NCI-H2227 (cell line): ENCODE measurements around the gene PIP4K2C.
A peak's percentile ranks its signal among the peaks of the same experiment; 100 is the strongest.

ENCODE experiments used
- DNase-seq: peaks from one replicate; lab custom pipeline; 2025; ENCODE audit not compliant: unreplicated experiment; lab: John Stamatoyannopoulos, UW

The PIP4K2C gene

DNA sequence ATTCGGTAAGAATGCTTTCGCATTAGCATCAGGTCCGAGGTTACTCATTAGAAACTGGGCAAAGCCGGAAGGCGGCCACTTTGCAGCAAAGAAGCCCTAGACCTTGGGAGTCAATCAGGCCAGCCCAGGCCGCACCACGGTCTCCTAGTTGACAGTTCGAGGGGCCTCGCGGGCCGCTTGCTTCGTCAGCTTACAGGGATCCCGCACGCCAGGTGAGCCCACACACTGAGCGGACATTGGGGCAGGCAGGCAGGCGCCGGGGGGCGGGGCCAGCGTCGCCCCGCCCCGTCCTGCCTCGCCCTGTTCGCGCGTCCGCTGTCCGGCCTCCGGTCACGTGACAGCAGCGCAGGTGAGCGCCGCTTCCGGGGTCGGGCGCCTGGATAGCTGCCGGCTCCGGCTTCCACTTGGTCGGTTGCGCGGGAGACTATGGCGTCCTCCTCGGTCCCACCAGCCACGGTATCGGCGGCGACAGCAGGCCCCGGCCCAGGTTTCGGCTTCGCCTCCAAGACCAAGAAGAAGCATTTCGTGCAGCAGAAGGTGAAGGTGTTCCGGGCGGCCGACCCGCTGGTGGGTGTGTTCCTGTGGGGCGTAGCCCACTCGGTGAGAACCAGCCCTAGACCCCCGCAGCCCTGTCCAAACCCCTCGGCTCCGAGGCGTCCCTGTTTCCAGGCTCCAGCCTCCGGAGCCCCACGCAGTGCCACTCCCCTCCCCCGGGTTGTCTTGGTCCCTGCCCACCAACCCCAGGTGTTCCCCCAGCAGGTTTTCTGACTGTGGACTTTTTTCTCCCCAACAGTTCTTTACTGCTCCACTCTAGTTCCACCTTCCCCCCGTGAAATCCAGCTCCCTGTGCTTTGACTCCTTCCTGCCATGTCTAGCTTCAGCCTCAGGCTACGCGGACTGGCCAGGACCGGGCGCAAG, at the start of gene PIP4K2C:
Gene PIP4K2C, plus strand, starts transcription at position 329 of the 918 bp plus-strand sequence. Its CDS starts 98 bp downstream, at position 427.
- peak; percentile 87 for DNase-seq

DNA sequence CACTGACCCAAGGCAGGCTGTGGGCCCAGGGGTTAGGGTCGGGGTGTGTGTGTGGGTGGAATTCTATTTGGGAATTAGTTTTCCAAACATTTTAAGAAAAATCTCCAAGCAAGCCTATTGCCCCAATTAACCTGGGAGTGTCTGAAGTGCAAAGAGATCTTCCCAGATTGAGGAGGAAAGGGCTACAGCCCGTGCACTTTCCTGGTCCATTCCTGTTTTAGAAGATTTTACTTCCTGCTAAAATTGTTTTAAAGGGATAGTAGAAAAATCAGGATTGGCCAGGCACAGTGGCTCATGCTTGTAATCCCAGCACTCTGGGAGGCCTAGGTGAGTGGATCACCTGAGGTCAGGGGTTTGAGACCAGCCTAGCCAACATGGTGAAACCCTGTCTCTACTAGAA, 49.3 kb upstream of the PIP4K2C start:
- no peak for DNase-seq

DNA sequence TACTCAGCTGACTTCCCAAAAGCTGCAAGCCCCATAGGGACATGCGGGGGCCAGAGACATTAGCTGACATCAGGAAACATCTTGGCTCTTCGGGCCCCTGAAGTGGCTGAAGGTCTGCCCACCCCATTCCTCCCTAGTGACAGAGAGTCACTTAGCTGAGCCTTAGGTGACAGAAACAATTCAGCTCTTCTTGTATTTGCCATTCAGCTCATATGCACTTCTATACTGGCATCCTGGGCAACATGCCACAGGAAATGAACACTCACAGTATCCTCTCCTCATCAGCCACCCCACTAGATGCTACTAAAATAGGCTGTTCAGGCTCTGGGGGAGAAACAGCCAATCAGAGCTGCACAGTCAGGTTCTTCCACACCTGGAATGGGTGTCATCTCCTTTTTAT, 47.4 kb upstream of the PIP4K2C start:
- DNase-seq, result no peak

DNA sequence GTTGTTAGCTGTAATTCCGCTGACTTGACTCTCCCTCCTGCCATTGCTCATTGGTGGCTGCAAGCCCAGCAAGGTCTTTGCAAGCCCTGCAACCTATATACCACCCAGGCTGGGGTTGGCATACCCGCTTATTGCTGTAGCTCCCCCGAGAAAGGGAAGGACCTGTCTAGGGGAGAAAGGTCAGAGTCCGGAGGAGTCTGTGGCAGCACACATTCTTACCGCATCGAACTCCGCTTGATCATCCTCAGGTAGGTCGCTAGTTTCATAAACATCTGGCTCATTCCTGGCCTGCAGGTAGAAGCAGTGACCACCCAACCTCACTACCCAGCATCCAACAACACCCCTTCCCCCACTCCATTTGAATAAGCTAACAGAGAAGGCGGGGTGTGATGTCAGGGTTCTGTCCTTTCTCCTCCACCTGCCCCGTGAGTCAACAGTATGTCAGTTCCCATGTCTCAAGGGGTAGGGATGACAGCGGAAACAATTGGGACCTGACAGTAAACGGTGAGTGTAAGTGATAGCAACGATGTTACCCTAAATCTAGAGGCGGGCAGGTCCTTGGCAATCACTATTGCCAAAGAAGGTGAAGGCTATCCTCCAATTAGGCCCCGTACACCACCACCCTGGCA, 45.1 kb upstream of the PIP4K2C start:
- no peak for DNase-seq

DNA sequence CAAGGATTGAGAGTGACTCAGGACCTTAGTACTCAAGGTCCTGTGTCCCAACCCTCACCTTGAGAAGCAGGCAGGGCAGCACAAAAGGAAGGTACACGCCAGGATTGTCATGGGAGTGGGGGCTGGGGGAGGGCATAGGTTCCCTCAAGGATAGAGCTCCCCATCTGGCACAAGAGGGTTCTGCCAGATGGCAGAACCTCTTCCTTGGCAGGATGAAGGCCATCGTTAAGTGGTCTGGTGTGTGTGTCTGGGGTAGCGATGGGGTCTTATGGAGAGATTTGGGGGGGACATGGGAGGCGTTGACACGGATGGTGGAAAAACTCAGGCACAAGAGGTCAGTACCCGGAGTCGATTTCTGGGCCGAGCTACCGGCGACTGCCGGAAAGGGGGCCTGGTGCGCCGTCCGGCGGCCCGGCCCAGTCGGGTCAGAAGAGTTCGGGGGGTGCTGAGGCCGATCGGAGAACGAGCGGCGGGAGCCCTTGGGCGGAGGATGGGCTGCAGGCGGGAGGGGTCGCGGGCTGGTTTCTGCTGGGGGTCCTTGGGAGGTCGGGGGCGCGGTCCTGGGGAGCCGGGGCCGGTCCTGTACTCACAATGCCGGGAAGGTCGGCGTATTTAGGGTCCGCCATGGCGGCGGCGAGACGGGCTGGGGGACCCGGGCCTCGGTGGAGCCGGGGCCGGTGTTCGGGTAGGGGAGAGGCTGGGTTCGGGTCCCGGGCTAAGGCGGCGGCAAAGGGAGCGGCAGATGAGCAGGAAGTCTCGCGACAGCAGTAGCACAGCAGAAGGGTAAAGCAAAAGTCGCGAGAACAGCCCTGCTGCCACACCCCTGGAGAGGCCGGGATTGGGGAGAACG, 44.3 kb upstream of the PIP4K2C start, which contains the start of gene DCTN2:
Gene DCTN2, minus strand, starts transcription at position 755 of the 850 bp plus-strand sequence. Its CDS starts 129 bp downstream, at position 626.
- peak; percentile 94 for DNase-seq

DNA sequence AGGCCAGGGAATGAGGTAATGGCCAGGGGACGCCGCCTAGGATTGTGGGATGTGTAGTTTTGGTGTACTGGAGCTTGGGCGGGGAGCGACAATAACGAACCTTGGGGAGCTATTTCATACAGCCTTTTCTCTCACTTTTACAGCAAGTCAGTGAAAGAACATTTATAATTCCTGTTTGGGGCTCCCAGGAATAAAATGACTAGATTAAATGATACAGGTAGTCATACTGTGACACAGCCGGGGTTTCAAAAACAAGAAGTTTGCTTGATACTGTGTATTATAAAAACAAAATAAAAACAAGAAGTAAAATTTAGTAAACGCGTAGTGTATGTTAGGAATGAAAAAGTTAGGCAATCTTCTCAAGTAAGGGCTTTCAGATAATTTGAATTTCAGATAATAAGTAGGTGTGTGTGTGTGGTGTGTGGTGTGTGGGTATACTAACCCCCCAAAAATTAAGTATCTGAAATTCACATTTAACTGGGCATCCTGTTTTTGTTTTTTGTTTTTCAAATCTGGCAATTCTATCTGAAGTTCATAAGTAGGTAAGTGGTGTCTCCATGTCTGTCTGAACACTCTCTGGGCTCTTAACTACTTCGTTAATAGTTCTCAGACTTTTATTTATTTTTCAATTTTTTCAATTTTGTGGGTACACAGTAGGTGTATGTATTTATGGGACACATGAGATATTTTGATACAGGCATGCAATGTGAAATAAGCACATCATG, 43.5 kb upstream of the PIP4K2C start:
- DNase-seq, result no peak

DNA sequence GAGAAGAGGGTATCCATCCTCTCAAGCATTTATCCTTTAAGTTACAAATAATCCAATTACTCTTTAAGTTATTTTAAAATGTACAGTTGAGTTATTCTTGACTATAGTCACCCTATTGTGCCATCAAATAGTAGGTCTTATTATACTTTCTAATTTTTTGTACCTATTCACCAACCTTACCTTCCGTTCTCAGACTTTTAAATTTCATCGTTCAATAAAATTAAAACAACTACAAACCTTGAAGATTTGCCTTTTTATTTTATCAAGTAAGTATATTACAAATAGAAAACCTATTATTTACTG, 43.0 kb upstream of the PIP4K2C start:
- no peak for DNase-seq

DNA sequence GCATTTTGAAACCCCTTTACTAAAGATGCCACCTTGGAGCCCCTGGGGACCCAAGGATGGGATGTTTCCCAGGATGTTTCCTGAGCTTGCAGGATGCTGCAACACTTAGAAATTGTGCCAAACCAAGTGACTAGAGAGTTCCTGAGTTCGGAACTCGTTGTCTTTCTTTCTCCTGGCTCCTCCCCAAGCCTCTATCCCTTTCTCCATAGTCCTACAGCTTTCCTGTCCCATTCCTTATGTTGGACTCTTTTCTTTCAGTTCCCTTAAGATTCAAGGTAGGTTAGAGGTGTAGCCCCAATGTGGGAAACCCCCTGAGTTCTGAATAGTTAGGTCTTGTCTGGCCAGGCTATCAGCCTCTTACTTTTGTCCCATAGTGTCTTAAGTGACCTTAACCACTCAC, 42.5 kb upstream of the PIP4K2C start:
- no peak for DNase-seq

DNA sequence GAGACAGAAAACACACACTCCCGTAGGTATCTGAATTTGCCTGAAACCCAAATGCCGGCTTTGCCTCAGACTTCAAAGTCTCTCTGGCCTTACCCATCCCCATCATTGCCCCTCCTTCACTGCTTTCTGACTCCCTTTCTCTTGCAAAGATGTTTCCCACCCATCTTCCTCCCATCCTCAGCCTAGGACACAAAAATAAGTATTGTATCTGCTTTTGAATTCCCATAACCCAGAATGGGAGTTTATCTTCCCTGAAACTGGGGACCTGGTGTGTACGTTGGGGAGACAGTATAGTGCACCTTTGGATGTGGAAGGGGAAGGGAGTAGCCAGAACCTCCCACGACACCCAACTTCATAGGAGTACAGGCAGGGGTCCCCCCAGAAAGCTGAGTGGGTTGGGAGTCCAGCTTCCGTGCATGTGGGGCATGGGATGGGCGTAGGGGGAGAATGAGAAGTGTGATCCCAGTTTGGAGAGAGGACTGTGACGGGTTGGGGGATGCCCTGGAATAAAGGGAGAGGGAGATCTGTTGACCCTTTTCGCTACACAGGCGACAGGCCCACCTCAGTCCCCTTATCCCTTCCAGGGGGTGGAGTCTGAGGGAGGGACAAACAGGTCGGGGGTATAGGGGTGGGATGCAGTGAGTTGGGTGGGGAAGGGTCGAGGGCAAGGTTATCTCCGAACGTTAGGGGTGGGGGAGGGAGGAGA, 41.6 kb upstream of the PIP4K2C start:
- DNase-seq, result no peak

DNA sequence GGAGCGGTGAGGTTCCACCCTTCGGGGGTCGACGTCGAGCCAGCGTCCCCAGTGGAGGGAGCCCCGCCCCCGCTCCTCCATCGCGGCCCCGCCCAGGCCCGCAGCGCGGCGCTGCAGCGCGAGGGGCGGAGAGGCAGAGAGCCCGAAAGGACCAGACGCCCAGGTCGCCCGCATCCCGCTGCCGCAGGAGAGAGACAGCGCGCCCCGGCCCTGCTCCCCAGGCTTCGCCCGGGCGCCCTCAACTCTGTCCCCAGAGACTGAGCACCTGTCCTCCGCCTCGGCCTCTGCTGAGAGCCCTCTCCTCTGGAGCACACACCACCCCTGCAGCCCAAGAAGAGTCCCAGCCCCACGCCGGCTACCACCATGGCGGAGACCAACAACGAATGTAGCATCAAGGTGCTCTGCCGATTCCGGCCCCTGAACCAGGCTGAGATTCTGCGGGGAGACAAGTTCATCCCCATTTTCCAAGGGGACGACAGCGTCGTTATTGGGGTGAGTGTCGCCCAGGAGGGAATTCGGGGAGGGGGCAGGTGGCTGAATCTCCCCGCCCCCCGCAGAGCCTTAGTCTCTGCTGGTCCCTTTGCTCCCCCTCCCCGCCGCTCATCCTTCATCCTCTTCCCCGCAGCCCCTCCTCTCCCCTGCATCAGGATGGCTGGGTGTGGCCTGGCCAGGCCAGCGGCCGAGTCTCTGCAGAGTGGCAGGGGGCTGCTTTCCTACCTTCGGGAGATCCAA, 40.9 kb upstream of the PIP4K2C start, which contains the start of gene KIF5A:
Gene KIF5A, plus strand, starts transcription at position 136 of the 732 bp plus-strand sequence. Its CDS starts 228 bp downstream, at position 364.
- peak; percentile 80 for DNase-seq

DNA sequence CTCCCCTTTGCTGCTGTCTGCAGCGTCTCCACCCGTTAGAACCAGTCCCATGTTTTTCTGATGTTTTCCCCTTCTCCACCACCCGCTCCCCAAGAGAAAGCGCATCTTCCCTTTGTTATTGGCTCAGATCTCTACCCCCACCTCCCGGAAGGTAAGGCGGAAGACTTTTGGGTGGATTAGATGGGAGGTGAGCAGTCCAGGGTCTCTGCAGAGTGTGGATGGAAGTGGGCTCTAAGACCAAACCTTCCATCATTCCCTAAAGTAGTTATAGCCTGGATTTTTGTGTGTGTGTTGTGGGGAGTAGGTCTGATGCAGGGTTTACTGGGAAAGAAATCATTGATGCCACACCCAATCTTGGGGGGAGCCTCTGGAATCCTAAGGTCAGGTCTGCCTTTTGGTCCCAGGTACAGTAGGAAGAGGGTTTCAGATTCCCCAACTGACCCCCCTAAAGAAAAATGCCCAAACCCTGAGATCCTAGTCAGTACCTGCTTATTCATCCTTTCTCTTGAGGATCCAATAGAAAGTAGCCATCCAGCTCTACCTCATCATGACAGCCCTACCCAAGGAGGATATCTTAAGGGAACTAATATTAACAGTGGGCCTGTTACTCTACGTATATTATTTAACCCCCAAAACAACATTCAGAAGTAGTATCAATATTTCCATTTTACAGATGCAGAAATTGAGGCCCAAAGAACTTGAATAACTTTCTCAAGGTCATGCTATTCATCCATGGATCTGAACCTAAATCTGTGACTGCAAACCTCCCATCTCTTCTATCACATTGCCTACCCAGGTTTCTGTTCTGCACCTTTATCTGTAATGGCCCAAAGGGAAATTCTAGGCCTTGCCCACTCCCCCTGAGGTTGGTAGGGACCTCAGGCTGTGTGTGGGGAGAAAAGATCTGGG, 40.1 kb upstream of the PIP4K2C start:
- DNase-seq, result no peak

DNA sequence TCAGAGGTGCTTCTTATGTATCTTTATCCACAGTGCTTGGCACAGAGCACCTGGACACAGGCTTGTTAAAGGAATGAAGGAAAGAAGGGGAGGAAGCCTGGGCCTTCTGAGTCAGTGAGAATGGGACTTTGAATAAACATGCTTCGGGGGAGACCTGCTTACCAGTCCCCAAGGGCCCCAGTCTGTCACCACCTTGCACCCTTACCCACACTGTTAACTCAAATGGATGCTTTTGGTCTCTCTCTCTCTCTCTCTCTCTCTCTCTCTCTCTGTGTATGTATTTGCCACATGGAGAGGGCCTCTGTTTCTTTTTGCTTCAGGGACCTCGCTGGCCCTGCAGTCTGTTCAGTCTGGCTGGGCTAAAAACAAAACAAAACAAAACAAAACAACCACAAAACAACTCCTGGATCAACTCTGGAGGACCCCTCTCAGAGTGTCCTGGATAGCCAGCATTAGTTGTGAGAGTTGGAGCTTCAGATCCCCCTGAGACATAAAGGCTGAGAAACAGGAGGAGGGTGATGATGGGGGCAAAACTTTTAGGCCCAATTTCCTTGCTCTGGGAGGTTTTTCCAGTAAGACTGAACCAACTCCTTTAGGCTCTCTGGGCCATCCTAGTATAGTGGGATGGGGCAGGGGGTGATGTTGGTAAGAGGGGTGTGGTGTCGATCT, 39.2 kb upstream of the PIP4K2C start:
- no peak for DNase-seq

DNA sequence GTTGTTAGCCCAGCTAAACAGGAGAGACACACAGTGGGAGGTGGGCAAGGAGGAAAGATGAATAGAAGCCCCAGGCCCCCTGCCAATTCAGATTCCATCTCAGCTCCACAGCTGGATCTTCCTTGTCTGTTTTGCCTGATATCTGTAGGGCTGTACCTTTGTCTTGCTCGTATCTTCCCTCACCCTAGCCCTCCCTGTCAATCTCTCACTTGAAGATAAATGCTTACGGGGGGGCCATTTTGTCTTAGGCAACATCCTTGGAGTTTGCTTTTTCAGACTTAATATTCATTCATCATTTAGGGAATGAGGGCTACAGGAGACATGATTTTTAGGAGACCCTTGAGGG, 38.7 kb upstream of the PIP4K2C start:
- DNase-seq, result no peak

DNA sequence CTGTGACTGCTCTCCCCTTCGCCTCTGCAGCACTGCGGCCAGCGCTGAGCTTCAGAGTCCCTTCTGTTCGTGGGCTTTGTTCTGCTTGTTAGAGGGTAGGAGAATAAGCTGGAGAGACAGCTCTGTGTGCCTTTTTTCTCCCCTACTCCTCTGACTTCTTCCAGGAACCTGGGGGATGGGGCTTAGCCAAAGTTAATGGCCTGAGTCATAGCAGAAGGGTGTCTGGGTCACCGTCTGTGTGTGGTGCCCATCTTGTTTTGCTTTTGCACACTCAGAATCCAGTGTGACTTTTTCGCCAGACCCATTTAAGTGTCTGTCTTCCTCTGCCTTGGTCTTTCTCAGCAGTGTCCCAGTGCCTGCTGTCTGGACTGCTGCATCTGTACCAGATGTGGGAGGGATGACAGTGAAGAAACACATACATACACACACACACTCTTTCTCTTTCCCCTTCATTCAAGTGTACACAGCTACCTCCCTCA, 38.1 kb upstream of the PIP4K2C start:
- no peak for DNase-seq

DNA sequence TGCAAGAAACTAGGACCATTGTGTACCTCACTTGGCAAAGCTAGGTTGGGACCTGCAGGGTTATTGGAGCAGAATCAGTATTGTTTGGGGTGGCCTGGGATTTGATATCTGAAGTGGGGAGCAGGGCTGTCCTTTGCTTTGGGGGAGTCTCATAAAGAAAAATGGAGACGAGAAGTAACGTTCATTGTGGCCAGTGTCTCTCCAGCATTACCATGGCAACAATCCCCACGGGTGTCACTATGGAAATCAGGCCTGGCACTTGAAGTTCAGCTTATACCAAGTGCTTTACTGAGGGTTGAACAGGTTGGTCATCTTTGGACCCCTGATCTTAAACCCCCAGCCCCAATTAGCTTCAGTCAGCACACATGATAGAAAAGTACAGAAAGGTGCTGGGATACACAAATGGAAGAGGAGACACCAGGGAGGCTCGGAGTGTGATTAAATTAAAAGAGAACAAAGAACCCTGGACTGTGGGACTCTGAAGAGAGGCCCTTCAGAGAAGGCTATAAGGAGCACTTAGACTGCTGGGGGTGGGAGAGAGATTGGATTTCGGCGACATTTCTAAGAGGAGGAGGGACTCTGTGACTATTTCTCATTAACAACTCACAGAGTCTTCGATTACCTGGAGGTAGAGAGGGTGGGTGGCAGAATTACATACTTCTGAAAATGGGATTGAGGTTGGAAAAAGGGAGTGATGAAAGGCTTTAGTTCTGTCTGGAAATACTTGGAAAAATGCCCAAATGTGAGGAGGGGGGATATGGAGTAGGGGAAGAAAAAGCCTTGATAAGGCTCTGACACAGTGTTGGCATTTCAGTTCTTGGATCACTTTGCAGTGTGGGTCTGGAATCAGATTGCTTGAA, 37.4 kb upstream of the PIP4K2C start:
- peak; percentile 37 for DNase-seq

DNA sequence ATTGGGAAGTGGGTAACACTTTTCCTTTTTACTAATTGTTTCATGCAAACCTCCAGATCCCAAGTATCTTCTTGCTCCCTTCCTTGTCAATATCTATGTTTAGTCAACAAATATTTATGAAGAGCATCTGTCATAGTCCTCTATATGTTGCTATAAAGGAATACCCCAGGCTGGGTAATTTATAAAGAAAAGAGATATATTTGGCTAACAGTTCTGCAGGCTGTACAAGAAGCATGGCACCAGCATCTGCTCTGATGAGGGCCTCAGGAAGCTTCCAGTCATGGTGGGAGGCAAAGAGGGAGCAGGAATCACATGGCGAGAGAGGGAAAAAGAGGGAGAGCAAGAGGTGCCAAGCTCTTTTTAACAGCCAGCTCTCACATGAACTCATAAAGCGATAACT, 36.5 kb upstream of the PIP4K2C start:
- DNase-seq, result no peak

DNA sequence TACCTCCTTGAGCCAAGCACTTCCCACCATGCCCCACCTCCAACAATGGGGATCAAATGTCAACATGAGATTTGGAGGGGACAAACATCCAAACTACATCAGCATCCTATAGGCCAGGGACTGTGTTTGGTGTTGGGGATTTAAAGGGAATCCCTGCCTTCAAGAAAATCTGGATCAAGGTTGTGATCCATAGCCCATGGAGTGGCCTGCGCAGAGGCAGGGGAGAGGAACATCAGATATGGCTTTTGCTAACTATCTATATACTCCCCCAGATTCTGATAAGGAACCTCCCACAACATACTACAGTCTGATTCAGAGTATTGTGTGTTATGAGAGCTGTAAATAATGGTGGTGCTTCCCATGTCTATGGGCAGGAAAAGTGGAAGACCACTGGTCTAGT, 36.1 kb upstream of the PIP4K2C start:
- DNase-seq, result no peak
